Esophagus squamous epithelium (tissue), 4 donors: Measurements from ENCODE around the gene TARS1.
"Not testable (repeated sequence)": the region's sequence is repeated elsewhere in the genome, so short reads cannot be mapped to it uniquely, and the experiment has no call there.

Source experiments
- POLR2A ChIP-seq, 4 donors: fragments of 450-650 bp; IDR thresholded peaks; one replicate each; pipeline ENCODE4 v1.6.1; 2017; ENCODE audit warnings: antibody characterized with exemption in 4 of 4, mild to moderate bottlenecking in 4 of 4, moderate library complexity in 3 of 4
- TF ChIP-seq, protein P1 (sequence below), 6 experiments: fragments of 450-650 bp in 4 of 6; fragments of 200-600 bp in 2 of 6; sonication (generic) in 2 of 6; IDR thresholded peaks; one replicate each; pipeline ENCODE4 v1.5.1; 2016 to 2019; ENCODE audit warnings: antibody characterized with exemption in 6 of 6, mild to moderate bottlenecking in 4 of 6, moderate library complexity in 4 of 6

- TF ChIP-seq, protein P1, sequence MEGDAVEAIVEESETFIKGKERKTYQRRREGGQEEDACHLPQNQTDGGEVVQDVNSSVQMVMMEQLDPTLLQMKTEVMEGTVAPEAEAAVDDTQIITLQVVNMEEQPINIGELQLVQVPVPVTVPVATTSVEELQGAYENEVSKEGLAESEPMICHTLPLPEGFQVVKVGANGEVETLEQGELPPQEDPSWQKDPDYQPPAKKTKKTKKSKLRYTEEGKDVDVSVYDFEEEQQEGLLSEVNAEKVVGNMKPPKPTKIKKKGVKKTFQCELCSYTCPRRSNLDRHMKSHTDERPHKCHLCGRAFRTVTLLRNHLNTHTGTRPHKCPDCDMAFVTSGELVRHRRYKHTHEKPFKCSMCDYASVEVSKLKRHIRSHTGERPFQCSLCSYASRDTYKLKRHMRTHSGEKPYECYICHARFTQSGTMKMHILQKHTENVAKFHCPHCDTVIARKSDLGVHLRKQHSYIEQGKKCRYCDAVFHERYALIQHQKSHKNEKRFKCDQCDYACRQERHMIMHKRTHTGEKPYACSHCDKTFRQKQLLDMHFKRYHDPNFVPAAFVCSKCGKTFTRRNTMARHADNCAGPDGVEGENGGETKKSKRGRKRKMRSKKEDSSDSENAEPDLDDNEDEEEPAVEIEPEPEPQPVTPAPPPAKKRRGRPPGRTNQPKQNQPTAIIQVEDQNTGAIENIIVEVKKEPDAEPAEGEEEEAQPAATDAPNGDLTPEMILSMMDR (IDR thresholded peaks at IDR 0.05) = not testable (repeated sequence)
- not testable (repeated sequence) for TF ChIP-seq POLR2A (IDR thresholded peaks at IDR 0.05)
Observed at GRCh38 chr5:33515366-33515765, 74.6 kb downstream of the TARS1 start.
